Ureter (tissue), 1 donor: ENCODE results near the gene SLC7A6. TPM values are rescaled to one million over a fixed set of nuclear protein-coding genes. Genes with fewer than 3 reads are reported as not detected.
A peak's percentile ranks its signal among the peaks of the same experiment; 100 is the strongest.

ENCODE experiments used
- DNase-seq: peaks from one replicate; pipeline ENCODE4 v3.0.0-alpha.2; 2020; ENCODE audit warnings: low spot score
- total RNA-seq: library from RNA; stranded (reverse); gene quantifications from one replicate; pipeline ENCODE4 v1.2.4, GENCODE V29; 2023
- donor health status: DM: yes; HTN: yes; CAD: no.

The SLC7A6 gene
- total RNA-seq, 1 donor from 2014 or later = 29.4 TPM

- no peak for DNase-seq
These were observed 6.9 kb upstream of the SLC7A6 start for GRCh38 chr16:68257251-68257905.

GRCh38 chr16:68257906-68258800 lies 6.2 kb upstream of the SLC7A6 start:
- DNase-seq = peak; percentile 79

GRCh38 chr16:68259007-68259825 lies 5.1 kb upstream of the SLC7A6 start:
- DNase-seq = no peak

GRCh38 chr16:68263559-68264127 lies 683 bp upstream of the SLC7A6 start:
- no peak for DNase-seq

GRCh38 chr16:68265078-68265920 lies 973 bp downstream of the SLC7A6 start:
- DNase-seq = peak; percentile 72

- no peak for DNase-seq
These were observed 3.5 kb downstream of the SLC7A6 start for GRCh38 chr16:68267612-68268405.

- no peak for DNase-seq
These were observed 5.5 kb downstream of the SLC7A6 start for GRCh38 chr16:68269793-68270192.

- no peak for DNase-seq
These were observed 6.0 kb downstream of the SLC7A6 start for GRCh38 chr16:68270353-68270752.

GRCh38 chr16:68272507-68273209 lies 8.3 kb downstream of the SLC7A6 start:
- DNase-seq = no peak

- no peak for DNase-seq
These were observed 9.1 kb downstream of the SLC7A6 start for GRCh38 chr16:68273459-68273858.

GRCh38 chr16:68273896-68274295 lies 9.6 kb downstream of the SLC7A6 start:
- DNase-seq = no peak

- no peak for DNase-seq
These were observed 10.1 kb downstream of the SLC7A6 start for GRCh38 chr16:68274441-68274840.

GRCh38 chr16:68275611-68276191 lies 11.4 kb downstream of the SLC7A6 start:
- no peak for DNase-seq

GRCh38 chr16:68276223-68276622 lies 11.9 kb downstream of the SLC7A6 start:
- DNase-seq = no peak

GRCh38 chr16:68279726-68280558 lies 15.6 kb downstream of the SLC7A6 start:
- no peak for DNase-seq

- DNase-seq = no peak
These were observed 17.2 kb downstream of the SLC7A6 start for GRCh38 chr16:68281368-68282063.

GRCh38 chr16:68282064-68282452 lies 17.7 kb downstream of the SLC7A6 start:
- DNase-seq = no peak

GRCh38 chr16:68283346-68283745 lies 19.0 kb downstream of the SLC7A6 start:
- DNase-seq = no peak
